HG02938 (cell line): ENCODE data around the gene HES7.
"Not testable (repeated sequence)": the region's sequence is repeated elsewhere in the genome, so short reads cannot be mapped to it uniquely, and the experiment has no call there.

Experiments
- ATAC-seq: cut with Tn5 transposase; IDR thresholded peaks from one replicate; pipeline ENCODE4 v1.9.1; 2021; ENCODE audit warnings: mild to moderate bottlenecking, moderate library complexity; ENCODE audit not compliant: unreplicated experiment

HES7 gene

DNA sequence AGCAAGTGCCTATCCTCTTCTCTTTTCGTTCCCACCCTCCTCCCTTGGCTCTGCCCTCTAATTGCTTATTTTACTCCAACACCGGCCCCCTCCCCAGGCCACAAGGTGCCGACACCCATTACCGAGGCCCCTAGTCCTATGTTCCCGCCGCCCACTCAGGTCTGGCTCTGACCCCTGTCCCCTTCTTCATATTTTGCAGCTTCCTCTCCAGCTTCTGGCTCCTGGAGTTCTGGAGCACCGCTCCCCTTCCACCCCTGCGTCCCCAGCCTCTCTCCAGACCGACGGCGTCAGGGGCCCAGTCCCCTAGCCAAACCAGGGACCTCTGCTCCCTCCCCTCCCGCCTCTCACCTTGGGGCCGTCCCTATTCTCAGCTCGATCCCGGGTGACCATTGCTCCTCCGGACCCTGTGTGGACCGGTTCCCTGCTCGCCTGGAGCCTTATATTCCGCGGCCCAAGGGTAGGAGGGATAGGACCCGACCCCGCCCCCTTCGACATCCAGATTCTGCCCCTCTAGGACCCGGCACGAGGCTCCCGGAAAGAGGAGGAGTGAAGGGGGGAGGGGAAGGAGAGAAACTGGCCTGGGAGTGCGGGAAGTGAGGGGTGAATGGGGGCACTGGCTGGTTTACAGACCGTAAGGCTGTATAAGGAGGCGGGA is at the start of gene HES7:
HES7 (minus strand) TSS at position 412 of the 655 bp plus-strand sequence; CDS start at position 390, 22 bp downstream.
- ATAC-seq: no peak

GRCh38 chr17:8173056-8173870 is 49.4 kb upstream of the HES7 start:
- peak; percentile 65 for ATAC-seq

DNA sequence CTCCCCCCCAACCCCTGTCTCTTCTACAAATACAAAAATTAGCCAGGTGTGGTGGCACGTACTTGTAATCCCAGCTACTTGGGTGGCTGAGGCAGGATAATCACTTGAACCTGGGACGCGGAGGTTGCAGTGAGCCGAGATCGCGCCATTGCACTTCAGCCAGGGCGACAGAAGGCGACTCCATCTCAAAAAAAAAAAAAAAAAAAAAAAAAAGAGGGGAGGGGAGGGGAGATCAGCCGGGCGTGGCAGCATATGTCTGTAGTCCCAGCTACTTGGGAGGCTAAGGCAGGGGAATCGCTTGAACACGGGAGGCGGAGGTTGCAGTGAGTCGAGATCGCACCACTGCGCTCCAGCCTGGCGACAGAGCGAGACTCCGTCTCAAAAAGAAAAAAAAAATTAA is 46.3 kb upstream of the HES7 start:
- ATAC-seq: not testable (repeated sequence)

- no peak for ATAC-seq
Observed at GRCh38 chr17:8167526-8167925, 43.6 kb upstream of the HES7 start.

DNA sequence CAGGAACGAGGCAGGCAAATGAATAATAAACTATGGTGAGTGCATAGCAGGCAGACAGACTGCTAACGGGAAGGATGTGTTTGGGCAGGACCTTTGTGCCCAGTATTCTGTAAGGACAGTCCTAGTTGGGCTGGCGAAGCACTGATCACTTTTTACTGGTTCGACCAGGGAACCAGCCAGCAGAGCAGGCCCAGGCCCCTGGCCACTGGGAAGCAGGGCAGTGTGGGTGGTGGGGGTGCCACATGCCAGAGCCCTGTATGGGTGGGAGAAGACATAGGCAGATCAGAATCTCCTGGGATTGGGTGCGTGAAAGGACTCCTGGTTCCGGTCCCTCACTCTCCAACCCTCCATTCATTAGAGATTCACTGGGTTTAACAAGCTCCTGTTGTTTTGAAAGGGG is 42.8 kb upstream of the HES7 start:
- no peak for ATAC-seq

- ATAC-seq: no peak
Observed at GRCh38 chr17:8164815-8165131, 40.9 kb upstream of the HES7 start.

DNA sequence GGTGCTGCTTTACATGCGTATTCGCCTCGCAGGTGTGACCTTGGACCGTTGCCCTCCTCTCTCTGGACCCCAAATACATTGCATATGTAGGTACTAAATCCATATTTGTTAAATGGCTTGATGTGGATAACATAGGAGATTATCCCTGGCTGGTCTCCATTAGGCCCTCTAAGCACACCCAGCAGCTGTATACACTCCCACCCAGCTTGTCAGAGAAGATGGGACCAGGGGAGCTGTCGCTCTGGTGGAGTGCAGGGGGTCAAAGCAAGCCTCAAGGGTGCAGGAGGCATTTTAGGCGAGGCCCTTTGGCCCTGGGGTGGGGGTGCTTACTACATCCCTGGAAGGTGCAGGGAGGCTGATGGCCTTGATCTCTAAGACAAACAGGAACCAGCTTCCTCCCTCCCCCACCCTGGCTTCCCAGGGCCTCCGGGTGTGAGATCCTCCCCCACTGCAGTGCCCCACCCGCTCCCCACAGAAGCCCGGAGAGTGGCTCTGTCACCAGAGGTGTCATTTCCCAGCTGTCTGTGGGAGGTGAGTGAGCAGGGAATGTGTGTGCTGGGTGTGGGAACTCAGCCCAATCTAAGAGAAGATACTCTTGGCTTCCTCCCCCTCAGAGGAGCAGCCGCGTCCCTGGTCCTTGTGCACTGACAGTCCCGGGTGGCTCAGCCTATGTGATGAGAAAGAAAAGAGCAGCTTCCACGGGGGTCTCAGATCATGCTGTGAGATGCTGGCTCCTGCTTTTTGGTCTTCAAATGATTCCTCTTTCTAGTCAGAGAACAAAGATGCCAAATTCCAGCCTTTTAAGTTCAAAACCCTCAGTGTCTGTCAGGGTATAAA is 40.3 kb upstream of the HES7 start:
- ATAC-seq: no peak

- no peak for ATAC-seq
Observed at GRCh38 chr17:8162997-8163977, 39.4 kb upstream of the HES7 start.

GRCh38 chr17:8162233-8162996 is 38.5 kb upstream of the HES7 start, which contains the start of gene VAMP2:
VAMP2 (minus strand) TSS chr17:8162948; CDS start chr17:8162879, 69 bp downstream.
- ATAC-seq: no peak

GRCh38 chr17:8161289-8162232 is 37.7 kb upstream of the HES7 start:
- ATAC-seq: no peak

- no peak for ATAC-seq
Observed at GRCh38 chr17:8160741-8161221, 36.9 kb upstream of the HES7 start.

DNA sequence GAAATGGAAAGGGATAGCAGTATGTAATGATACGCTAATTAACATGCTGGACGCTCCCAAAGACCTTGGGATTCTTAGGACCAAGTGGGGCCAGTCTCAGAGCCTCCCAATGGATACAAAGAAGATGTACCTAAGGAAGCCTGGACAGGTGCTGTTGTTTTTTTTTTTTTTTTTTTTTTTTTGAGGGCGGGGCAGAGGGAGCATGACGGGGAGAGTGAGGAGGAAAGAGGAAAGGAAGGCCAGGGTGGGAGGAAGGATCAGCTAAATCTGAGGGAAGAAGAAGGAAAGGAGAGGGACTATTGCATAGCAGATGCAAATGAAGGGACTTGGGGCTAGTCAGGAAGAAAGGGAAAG is 36.3 kb upstream of the HES7 start:
- ATAC-seq: no peak

DNA sequence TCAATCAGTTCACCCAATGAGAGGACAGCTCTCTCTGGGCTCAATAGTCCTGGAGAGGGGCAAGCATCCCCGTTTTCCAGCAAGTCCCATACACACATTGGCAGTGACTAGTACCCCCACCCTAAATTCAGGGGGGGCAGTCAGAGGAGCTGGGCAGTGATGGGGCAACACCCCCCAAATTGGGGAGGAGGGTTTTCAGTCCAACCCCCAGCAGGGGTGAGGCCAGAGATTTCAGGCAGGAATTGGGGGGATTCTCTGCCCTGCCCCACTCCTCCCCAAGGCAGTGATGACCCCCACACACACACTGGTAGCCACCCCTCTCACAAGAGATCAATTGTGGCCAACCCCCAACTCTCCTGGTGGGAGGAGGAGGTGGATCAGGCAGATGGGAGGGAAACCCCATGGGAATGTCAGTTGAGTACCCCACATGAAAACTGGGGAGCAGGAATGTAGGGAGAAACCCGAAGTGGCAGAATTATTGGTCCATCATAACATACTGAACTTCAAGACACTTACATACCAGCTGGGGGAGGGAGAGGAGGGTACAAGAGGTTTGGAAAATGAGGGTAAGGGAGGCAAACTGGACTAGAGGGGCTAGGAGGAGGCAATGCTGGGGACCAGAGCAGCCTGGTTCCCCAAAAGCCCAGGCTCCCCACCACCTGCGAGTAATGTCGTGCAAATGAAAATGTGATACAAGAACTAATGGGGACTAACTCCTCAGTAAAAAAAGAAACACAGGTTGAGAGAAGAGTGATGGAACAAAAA is 35.7 kb upstream of the HES7 start:
- no peak for ATAC-seq

- ATAC-seq: no peak
Observed at GRCh38 chr17:8159032-8159400, 35.1 kb upstream of the HES7 start.

GRCh38 chr17:8158267-8159031 is 34.5 kb upstream of the HES7 start:
- no peak for ATAC-seq

GRCh38 chr17:8156246-8156992 is 32.5 kb upstream of the HES7 start:
- ATAC-seq: peak; percentile 73

DNA sequence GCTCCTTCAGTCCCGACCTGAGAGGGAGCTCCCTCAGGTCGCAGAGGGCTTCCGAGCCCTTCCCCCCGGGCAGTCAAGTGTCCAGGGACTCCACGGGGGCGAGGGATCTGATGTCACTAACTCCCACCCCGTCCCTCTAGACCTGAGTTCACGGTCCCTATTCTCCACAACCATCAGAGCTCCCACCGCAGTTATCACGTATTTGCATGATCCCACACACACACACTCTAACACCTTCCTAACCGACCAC is 32.0 kb upstream of the HES7 start:
- ATAC-seq: no peak
